Colon (tissue), 2 donors: ENCODE results near the gene ELL.

ENCODE experiments used
- FAIRE-seq: peaks from 2 replicates; lab custom pipeline; 2012; peaks lifted over from hg19 to GRCh38; lab: Jason Lieb, UNC
- donor health status: control.
- donor health status: control.

ELL gene

DNA sequence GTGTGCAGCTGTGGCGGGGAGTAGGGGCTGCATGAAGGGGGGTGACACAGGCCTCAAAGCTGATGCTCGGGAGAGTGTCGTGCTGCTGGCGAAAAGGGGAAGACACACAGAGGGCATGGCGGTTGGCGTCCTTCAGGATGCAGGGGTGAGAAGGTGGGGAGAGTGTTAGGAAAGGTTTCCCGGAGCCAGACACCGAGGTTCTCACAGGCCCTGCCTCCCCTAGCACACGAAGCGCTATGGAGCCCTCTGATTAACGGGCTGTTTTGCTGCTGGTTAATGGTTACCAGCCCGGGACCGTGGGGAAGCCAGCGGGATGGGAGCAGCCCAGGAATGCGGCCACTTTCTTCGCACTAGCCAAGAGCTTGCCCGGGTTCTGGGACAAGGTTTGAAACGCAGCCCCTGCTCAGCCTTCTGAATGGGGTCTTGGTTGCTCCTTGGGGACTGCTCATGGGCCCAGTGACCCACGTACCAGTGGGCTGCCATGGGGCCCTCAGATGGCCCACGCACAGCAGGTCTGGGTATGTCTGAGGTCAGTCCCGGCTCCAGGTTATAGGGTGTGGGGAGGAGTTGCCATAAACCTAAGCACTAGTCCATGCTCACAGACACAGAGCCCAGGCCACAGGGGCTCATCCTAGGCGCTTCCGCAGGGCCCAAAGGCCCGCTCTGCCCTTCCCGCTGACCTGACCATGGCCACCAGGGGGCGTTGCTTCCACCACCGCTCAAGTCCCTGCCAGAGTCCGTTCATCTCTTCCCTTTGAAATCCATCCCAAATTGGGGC is 52.6 kb downstream of the ELL start:
- no peak for FAIRE-seq

DNA sequence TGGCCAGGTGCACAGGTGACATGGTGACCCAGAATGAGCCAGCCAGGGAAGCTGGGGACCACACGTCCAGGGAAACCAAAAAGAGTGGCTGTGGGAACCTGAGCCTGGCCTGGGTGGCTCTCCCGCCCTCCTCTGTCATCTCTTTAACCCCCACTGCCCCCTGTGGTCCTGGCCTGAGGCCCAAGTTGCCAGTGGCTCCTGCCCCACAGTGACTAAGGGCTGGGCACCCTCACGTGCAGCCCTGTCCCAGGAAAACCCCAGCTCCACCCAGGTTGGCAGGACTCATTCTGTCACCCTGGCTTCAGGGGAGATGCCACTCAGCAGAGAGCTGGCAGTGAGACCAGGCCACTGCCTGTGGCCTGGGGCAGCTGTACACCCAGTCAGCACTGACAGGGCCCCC is 53.4 kb downstream of the ELL start:
- FAIRE-seq, result no peak

DNA sequence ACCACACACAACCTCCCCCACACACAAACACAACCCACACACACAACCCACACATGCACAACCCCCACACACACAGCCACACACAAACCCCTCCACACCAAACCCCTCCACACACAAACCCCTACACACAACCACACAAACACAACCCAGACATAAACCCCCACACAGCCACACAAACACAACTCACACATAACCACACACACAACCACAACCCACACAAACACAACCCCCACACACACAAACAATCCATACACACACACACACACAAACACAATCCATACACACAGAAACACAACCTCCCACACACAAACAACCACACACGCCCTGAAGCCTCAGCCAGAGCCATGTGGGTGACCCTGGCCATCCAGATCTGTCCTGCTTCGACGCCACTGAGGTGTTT is 53.9 kb downstream of the ELL start:
- FAIRE-seq, result no peak

DNA sequence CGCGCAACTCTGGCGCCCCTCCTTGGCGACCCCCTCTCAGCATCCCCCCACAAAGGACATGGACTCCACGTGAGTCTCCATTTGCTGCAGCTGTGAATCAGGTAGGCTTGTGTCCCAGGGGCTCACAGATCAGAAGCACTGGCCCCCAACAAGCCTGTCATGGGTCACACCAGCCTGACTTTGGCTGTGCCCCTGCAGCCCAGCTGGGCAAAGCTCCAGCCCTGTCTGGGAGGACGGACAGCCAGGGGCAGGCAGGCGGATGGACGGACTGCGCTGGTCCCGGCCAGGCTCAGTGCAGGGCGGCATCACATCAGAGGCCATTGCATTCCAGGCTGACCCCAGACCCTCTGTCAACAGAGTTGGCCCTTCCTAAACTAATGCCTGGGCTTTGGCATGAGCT is 55.5 kb downstream of the ELL start:
- no peak for FAIRE-seq

DNA sequence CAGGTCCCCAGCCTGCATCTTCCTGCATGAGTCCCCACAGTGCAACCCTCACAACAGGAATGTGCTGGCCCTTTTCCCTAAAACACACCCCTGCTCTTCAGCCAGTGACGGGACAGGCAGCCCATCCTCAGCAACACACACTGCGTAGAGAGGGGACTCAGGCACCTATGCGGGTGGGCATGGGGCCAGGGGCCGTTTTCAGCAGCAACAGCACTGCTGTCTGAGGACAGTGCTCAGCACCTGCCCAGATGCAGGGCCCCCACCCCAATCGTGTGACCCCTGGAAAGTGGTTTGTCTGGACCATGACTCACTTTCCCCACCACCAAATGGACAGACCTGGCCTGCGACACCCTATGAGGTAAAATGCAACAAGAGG is 55.9 kb downstream of the ELL start:
- no peak for FAIRE-seq

DNA sequence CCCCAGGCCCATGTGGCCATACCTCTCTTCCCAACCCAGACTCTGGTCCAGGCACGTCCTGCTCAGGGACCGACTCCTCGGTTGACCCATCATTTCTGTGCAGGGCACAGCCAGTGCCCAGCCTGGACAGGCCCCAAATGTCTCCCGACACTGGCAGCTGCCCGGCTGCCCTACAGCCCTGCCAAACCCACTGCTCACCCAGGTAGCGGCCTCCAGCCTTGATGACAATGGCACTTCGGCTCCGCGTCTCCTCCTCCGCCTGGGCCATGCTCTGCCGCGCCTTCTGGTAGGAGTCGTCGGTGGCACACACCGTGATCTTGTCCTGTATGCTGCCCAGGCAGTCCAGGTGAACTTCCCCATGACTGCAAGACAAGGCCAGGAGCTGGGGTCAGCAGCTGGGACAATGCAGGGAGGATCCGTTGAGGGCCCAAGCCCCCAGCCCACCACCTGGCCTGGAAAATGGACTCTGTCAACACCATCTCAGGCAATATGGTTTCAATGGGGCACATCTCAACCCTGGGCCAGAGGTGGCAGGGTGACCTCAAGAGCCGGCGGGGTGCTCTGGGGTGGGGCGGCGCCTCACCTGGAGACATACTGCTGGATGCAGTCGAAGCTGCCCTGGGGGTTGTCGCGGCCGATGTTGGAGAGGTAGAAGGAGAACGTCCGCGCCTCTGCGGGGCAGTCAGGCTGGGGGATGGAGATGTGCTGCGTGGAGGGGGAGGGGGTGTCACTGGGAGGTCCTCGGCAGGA is 56.5 kb downstream of the ELL start:
- no peak for FAIRE-seq

DNA sequence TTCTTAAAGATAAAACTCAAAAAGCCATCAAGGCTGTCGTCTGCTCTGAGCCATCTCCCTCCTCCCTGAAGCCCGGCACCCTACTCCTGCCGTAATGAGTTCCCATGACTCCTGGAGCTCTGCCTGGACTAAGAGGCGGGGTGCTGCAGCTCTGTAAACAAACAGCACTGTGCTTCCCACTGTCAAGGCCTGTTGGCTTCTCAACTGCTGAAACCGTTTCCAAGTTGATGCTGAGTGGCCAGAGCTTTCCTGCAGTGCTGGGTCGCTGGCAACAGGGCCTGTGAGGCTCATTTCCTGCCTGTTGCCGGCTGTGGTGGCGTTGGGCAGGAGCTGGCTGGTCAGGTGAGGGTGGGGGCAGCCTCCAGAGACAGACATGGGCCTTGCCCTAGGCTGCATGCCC is 57.2 kb downstream of the ELL start:
- FAIRE-seq, result no peak

DNA sequence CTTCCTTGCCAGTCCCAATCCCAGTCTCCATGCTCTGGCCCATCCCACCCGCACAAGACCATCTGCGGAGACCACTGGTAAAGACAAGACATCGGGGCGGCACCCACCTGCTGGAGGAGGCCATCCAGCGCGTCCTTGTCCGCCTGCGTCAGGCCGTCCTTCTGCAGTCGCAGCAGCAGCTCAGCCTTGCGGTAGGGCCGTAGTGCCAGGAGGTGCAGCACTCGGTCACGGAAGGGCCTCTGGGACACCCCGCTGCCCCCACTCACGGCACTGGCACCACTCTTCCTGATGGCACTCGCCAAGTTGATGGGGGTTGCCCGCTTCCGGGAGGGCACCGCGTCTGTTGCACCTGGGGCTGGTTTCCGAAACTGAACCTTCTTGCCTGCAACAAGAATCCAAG is 60.4 kb downstream of the ELL start:
- FAIRE-seq, result no peak

DNA sequence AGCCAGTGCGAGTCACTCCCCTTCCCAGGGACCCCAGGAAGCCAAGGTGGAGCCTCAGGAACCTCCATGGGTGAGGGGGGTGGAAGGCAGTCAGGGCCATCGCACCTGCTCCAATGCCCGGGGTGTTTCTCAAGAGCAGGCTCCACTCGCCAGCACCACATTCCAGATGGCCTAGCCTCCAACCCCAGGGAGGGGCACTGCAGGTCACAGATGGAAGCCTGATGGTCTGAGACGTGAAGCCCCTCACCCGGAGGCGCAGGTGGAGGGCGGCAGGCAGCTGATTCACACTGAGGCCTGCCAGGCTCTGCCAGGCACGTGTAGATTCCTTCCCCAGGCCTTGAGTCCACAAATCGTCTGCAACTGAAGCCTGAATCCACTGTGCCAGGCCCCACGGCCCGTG is 61.0 kb downstream of the ELL start:
- no peak for FAIRE-seq

DNA sequence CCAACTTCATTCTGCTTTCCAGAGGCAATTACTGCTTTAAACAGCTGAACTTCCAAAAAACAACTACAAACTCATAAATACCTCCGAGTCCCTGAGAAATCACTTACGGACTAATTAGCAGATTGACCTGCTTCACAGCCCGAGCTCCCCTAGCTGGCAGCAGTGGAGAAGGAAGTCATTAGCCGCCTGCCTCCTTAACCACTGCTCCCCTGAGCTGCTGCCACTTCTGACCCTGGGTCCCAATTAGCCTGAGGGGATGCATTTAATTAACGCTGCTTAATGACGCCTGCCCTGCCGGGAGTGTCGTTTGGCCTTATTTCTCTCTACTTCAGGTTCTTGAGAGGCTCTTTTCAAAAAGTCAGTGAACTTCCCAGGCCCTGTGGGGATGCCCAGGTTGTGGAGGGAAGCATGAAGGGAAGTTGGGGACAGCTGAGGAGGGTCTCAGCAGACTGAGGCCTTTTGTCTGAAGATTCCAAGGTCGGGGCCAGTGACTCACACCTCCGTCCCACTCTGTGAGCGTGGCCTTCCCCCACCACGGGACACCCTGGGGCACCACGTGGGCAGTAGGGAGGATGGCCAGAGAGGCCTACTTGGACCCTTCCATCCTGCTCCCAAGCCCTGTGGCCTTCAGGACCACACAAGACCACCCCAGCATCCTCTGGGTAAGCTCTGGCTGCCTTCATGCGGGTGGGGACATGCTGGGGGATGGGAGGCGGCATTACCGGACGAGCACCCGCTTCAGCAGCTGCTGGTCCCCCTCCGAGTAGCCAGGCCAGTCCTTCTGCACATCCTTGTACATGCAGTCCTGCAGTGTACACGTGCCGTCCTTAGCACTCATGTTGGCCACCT is 64.2 kb downstream of the ELL start:
- no peak for FAIRE-seq

DNA sequence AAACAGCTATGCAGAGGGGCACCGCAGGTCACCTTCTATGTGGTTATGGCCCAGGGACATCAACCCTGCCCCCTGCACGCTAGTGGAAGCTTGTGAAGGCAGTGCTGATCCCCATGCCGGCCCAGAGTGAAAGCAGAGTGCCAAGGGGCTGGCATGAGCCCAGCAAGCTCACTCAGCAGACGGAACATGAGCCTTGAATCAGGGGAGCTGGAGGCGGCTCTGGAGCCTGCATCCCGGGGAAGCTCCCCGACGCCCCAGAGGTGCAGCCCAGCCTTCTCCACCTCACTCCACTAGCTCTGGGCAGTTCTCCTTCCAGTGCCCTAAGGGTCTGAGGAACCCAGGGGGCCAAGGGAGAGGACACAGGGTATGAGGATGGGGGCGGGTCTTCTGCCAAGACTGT is 64.9 kb downstream of the ELL start:
- no peak for FAIRE-seq

DNA sequence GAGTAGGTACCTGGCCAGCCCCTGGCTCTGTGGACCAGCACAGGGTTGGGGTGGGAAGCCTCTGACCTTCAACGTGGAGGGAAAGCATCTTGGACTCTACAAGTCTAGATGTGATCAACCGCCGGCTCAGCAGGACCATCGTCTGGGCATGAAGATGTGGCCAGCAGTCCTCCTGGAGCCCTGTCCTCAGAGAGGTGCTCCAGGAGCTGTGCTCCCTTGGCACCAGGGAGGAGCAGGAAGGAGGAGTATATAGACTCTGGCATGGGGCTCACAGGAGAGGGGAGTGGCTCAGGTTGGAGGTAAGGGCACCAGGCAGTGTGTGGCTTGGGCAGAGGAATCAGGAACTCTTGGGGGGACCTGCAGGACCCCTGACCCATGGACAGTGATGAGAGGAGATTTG is 65.6 kb downstream of the ELL start:
- no peak for FAIRE-seq

DNA sequence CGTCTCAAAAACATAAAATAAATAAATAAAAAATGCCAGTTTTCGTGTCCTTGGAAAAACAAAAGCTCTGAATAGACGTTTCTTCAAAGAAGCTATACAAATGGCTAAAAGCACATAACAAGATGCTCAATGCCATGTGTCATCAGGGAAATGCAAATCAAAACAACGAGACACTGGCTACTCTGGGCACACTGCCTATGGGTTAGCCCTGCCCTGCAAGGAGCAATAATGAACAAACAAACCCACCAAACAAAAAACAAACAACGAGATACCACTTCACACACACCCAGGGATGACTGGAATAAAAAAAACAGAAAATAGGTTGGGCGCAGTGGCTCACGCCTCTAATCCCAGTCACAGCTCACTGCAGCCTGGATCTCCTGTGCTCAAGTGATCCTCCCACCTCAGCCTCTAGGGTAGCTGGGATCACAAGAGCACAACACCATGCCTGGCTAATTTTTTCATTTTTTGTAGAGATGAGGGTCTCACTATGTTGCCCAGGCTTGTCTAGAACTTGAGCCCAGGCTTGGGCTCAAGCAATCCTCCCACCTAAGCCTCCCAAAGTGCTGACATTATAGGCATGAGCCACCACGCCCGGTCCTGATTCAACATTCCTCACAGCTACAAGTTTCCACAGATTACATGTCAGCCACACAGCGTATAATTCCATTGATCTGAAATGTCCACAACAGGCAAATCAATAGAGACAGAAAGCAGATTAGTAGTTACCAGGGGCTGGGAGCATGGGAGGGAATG is 68.4 kb downstream of the ELL start:
- no peak for FAIRE-seq

DNA sequence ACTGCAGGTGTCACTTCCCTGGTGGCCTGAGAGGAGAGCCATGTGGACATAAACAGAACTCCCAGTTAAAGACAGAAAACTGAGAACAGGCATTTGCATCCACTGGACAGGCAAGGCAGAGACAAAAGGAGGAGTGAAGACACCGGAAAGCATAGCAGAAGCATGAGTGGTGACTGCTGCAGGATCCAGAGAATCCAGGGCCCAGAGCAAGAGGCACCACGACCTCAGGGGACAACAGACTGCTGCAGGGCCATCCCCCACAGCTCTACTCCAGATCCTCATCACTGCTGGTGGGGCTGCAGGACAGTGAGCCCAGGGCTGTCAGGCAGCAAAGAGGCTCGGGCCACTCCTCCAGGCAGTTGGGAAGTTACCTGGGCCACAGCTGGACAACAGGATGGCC is 69.5 kb downstream of the ELL start:
- no peak for FAIRE-seq

DNA sequence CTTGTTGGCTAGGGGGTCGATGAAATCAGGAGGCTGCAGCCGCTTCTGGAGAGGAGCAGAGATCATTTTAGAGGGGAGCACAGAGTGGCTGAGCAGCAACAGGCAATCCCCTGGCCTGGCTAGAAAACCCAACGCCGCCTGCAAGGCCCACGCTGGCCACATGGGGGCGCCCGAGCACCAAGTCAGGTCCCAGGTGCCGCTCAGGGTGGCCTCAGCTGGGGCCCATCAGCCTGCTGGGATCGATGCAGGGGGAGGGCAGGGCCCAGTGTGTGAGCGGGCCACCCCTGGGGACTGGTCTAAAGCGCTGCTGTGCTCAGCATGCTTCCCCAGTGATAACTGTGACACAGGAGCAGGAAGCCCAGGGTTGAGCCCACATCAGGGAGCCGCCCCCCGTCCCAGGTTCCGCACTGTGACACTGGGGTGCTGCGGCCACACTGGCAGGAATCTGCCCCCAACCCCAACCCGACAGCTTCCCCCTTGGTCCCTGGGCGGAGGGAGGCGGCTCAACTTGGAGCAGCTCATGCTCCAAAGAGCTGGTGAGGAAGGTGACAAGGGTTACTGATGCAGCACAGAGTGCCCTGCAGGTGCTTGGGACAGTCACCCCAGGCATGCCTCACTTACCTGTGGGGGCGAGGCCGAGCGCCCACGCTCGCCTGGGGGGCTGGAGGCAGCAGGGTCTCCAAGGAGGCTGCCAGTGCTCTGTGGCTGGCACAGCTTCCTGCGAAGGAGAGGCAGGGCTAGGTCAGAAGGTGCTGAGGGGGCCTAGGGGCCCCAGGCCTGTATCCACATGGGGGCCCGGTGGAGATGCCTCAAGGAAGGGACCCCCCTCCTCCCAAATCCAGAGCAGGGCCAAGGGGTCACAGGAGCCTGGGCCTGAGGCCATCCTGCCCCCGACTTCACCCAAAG is 70.7 kb downstream of the ELL start:
- no peak for FAIRE-seq

DNA sequence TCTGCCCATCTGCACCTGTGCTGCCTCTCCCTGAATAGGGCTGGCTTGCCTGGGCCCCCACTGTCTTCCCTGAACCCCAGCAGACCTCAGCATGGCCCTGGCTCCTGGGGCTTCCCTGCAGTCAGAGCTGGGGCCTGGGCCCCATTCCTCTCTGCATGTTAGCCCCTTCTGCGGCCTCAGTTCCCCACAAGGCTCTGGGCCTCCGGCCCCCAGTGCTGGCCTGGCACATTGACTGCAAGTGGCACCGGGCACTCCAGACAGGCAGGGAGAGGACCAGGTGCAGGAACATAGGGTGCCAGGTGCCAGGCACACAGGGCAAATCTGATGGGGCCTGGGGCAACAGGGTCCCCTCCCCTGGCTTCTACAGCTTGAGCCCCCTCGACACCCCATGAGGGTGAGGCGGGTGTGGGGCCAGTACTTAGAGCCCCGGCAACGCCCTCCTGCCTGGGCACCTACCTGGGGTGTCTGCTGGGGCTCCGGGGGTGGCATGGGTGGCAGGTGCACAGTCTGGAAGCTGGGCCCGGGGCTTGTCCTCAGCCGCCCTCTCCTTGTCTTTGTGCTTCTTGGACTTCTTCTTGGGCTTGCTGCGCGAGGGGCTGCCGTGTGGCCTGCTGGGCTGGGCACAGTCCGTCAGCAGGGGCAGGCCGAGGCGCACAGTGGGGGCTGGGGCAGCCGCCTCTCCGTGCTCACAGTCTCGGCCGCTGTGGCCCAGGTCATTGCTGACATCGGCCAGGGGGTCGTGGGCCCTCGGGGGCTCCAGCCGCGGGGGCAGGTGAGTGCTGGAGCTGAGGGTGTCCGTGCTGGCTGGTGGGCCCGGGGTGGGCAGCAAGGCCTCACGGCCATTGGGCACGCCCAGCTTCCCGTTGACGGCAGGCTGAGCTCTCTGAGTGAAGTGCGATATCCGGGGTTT is 71.6 kb downstream of the ELL start:
- no peak for FAIRE-seq

DNA sequence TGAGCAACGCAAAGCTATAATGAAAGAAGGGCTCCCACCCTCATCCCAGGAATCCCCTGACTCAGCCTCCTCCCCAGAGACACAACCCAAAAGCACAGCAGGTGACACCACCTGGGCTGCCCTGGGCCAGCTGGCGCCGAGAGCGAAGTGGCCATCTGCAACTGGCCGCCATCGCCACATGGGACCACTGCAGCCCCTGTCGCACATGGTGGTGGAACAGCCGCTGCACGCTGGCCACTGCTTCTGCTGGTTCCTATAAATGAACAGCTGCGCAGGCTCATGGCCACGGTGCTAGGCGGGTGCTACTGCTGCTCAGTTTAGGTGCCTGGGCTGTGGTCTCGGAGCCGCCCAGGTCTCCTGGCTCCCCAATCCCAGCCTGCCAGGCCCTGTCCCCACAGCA is 72.3 kb downstream of the ELL start:
- no peak for FAIRE-seq

DNA sequence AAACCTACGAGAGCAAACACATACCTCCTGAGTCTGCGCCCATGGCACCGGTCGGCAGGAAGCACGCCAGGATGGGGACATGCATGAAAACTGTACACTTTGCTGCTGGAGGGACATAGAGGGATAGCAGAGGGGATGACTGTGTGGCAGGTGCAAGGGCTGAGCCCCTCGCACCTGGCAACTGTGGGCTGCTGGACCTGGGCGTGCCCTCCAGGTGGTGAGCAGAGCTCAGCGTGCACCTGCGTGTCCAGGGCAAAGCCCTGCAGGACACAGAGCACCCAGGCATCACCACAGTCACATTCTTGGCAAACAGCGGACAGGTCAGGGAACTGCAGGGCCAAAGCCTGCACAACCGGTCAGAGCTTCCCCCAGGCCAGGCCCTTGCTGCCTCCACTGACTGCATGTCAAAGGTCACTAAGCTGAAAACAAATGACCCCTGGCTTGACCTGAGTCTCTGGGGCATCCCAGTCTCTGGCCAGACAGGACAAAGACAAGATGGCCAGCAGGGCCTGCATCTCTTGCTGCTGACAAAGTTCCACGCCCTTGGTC is 75.0 kb downstream of the ELL start:
- FAIRE-seq, result no peak

DNA sequence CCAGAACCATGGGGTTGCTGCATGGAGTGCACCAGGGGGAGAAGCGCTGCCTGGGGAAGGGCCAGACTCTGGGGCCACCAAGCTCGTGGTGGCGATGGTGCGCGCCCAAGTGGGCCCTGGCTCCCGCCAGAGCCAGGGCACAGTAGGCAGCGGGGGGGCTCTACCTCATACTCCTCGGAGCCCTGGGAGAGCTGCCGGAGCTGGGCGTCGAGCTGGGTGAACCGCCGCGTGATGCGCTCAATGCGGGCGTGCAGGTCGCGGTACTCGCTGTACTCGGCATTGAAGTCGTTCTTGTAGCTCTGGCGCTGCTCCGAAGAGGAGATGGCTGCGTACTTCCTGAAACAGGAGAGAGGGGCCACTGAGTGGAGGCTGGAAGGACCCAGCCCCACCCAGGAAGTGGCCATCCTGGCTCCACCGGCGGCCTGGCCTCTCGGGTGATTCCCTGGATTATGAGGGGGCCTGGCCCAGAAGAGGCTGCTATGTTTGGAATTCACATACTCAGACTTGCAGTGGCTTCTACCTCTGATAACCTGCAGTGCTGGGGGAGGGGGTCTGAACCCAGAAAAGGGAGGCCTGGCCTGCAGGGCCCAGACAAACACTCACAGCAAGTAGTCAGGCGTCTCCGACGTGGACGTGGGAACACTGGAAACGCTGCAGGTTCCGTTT is 75.6 kb downstream of the ELL start:
- FAIRE-seq, result no peak
